Measurements from ENCODE around the gene TAF1. TPM values are rescaled to one million over a fixed set of nuclear protein-coding genes. Genes with fewer than 3 reads are reported as not detected.
"Not testable (repeated sequence)": the region's sequence is repeated elsewhere in the genome, so short reads cannot be mapped to it uniquely, and the experiment has no call there.

Gene TAF1
- total RNA-seq, 1 experiment from 2014 or later, result 31.2 TPM

- TF ChIP-seq PREB (CRISPR knock-in tag; IDR thresholded peaks at IDR 0.05; ENCODE audit: borderline replicate concordance) (no peak), ATF2 (CRISPR knock-in tag; IDR thresholded peaks at IDR 0.05; ENCODE audit: borderline replicate concordance, low read depth) (no peak)
Measured at GRCh38 chrX:71321731-71322130, 44.4 kb upstream of the TAF1 start (continued).

GRCh38 chrX:71324452-71324851 is 41.7 kb upstream of the TAF1 start:
- CTCF ChIA-PET; H3K27ac Mint-ChIP-seq; H3K4me1 Mint-ChIP-seq; H3K4me3 Mint-ChIP-seq; H3K9me3 Mint-ChIP-seq; POLR2A ChIA-PET; ATAC-seq; DNase-seq (ENCODE audit: low spot score); H3K27me3 Mint-ChIP-seq (ENCODE audit: low read depth): not testable (repeated sequence)
- H3K36me3 Mint-ChIP-seq, result peaks cover 12% of the 10 kb centered on the region

GRCh38 chrX:71326394-71326793 is 39.8 kb upstream of the TAF1 start:
- ATAC-seq (no peak), DNase-seq (ENCODE audit: low spot score) (no peak)
- ChIA-PET POLR2A (no interaction called here), CTCF (no interaction called here)
- H3K4me3 Mint-ChIP-seq, result no peak overlapping the region
- H3K9me3 Mint-ChIP-seq, result peaks cover 5% of the 10 kb centered on the region; the same call in 1 of the 2 replicates
- H3K36me3 Mint-ChIP-seq, result peaks cover 12% of the 10 kb centered on the region
- H3K4me1 Mint-ChIP-seq, result no peaks in the 10 kb centered on the region
- TF ChIP-seq SMAD4 (CRISPR knock-in tag; IDR thresholded peaks at IDR 0.05) (no peak), RORB (CRISPR knock-in tag; IDR thresholded peaks at IDR 0.05) (no peak), ZSCAN18 (CRISPR knock-in tag; IDR thresholded peaks at IDR 0.05) (no peak), ZNF532 (CRISPR knock-in tag; IDR thresholded peaks at IDR 0.05; ENCODE audit: borderline replicate concordance) (no peak), ZNF671 (CRISPR knock-in tag; IDR thresholded peaks at IDR 0.05) (no peak), E2F5 (CRISPR knock-in tag; IDR thresholded peaks at IDR 0.05) (no peak), CREB1 (CRISPR knock-in tag; IDR thresholded peaks at IDR 0.05) (no peak), CREM (CRISPR knock-in tag; IDR thresholded peaks at IDR 0.05) (no peak), MYBL2 (CRISPR knock-in tag; IDR thresholded peaks at IDR 0.05) (no peak), GTF2I (CRISPR knock-in tag; conservative IDR thresholded peaks at IDR 0.05) (no peak), ZNF416 (CRISPR knock-in tag; IDR thresholded peaks at IDR 0.05) (no peak), USF1 (CRISPR knock-in tag; IDR thresholded peaks at IDR 0.05) (no peak), CDX4 (CRISPR knock-in tag; IDR thresholded peaks at IDR 0.05; ENCODE audit: borderline replicate concordance) (no peak), ELF4 (CRISPR knock-in tag; IDR thresholded peaks at IDR 0.05; ENCODE audit: low read depth) (no peak)
- no peaks in the 10 kb centered on the region for H3K27me3 Mint-ChIP-seq (ENCODE audit: low read depth)
- no peak overlapping the region for H3K27ac Mint-ChIP-seq

GRCh38 chrX:71349151-71349665 is 16.9 kb upstream of the TAF1 start:
- not testable (repeated sequence) for ATAC-seq

GRCh38 chrX:71349867-71350266 is 16.3 kb upstream of the TAF1 start:
- DNase-seq (ENCODE audit: low spot score); H3K9me3 Mint-ChIP-seq; H3K4me3 Mint-ChIP-seq; H3K27ac Mint-ChIP-seq; H3K4me1 Mint-ChIP-seq; ATAC-seq; POLR2A ChIA-PET; H3K27me3 Mint-ChIP-seq (ENCODE audit: low read depth); H3K36me3 Mint-ChIP-seq: not testable (repeated sequence)
- CTCF ChIA-PET, result interaction anchor here (0.6 kb wide), 1 partner anchor 148 kb away, joined by 3 read pairs; no protein-coding TSS in a partner anchor

More at GRCh38 chrX:71349151-71349665, 16.9 kb upstream of the TAF1 start:
- H3K4me1 Mint-ChIP-seq; POLR2A ChIA-PET; H3K27me3 Mint-ChIP-seq (ENCODE audit: low read depth); CTCF ChIA-PET; H3K4me3 Mint-ChIP-seq; H3K27ac Mint-ChIP-seq; DNase-seq (ENCODE audit: low spot score); H3K9me3 Mint-ChIP-seq; H3K36me3 Mint-ChIP-seq: not testable (repeated sequence)

Measured in WTC11 (cell line).